NCI-H2107 treated with DMSO at 0.1 percent for 48 hours (cell line): ENCODE data around the gene SLFNL1.

ENCODE experiments used
- DNase-seq: peaks from one replicate; lab custom pipeline; 2025; ENCODE audit not compliant: unreplicated experiment; lab: John Stamatoyannopoulos, UW

Gene SLFNL1

GRCh38 chr1:40966417-40966816 lies 55.1 kb downstream of the SLFNL1 start:
- DNase-seq: no peak
